NCI-H526 (cell line): ENCODE measurements around the gene TP73.

Experiments used
- DNase-seq, 2 experiments: peaks; one replicate each; lab custom pipeline; 2025; lab: John Stamatoyannopoulos, UW

The TP73 gene

DNA sequence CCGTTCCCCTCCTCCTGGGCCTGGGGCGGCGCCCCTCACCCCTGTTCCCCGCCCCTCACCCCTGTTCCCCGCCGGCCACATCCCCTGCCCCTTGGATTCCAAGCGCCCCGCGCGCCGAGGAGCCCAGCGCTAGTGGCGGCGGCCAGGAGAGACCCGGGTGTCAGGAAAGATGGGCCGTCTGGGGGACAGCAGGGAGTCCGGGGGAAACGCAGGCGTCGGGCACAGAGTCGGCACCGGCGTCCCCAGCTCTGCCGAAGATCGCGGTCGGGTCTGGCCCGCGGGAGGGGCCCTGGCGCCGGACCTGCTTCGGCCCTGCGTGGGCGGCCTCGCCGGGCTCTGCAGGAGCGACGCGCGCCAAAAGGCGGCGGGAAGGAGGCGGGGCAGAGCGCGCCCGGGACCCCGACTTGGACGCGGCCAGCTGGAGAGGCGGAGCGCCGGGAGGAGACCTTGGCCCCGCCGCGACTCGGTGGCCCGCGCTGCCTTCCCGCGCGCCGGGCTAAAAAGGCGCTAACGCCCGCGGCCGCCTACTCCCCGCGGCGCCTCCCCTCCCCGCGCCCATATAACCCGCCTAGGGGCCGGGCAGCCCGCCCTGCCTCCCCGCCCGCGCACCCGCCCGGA lies at the start of gene TP73:
TSS of gene TP73 (plus strand) at position 587 of the 618 bp plus-strand sequence. CDS start 29,850 bp downstream, outside the sequence.
- peak in 1 of 2 experiments; percentile 83 for DNase-seq

GRCh38 chr1:3603156-3603555 lies 49.2 kb upstream of the TP73 start:
- DNase-seq = no peak

DNA sequence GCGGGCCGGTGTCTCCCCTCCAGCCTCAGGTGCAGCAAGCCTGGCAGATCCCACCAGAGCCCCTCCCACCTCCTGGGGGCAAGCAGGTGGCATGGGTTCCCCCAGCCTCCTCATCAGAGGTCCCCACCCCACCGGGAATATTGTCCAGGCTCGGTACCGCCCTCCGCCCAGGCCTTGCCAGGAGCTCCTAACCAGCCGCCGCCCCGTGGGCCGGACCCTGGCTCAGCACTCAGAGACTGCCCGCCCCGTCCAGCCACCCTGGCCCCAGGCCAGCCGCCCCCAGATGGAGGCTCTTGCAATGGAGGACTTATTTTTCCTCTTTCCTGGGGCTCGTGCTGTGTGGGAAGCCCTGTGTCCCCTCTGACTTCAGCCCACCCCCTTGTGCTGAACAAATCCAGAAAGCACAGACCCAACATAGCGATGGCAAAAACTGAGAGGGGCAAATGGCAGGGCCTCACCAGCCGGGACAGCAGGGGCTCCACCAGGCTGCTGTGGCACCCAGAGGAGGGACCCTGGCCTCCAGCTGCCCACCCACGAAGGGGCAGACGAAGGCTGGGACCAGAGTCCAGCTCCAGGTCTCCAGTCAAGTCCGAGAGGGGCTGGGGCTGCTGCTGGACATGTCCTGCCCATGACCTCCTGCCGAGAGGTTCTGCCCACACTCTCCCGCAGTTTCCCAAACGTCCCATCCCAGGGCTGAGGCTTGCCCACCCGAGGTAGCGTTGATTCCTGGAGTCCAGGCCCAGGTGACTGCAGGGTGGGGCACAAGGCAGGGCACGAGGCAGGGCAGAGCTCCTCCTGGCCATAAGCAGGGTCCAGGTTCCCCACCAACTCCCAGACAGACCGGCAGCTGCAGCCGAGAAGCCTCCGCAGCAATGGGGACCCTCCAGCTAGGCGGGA lies 48.5 kb upstream of the TP73 start:
- no peak for DNase-seq

- no peak for DNase-seq
Measured at GRCh38 chr1:3604468-3604974, 47.8 kb upstream of the TP73 start.

- no peak for DNase-seq
Measured at GRCh38 chr1:3604997-3605823, 47.1 kb upstream of the TP73 start.

- DNase-seq = no peak
Measured at GRCh38 chr1:3606779-3607702, 45.3 kb upstream of the TP73 start.

- DNase-seq = no peak
Measured at GRCh38 chr1:3607703-3608065, 44.6 kb upstream of the TP73 start.

- no peak for DNase-seq
Measured at GRCh38 chr1:3608154-3608553, 44.2 kb upstream of the TP73 start.

DNA sequence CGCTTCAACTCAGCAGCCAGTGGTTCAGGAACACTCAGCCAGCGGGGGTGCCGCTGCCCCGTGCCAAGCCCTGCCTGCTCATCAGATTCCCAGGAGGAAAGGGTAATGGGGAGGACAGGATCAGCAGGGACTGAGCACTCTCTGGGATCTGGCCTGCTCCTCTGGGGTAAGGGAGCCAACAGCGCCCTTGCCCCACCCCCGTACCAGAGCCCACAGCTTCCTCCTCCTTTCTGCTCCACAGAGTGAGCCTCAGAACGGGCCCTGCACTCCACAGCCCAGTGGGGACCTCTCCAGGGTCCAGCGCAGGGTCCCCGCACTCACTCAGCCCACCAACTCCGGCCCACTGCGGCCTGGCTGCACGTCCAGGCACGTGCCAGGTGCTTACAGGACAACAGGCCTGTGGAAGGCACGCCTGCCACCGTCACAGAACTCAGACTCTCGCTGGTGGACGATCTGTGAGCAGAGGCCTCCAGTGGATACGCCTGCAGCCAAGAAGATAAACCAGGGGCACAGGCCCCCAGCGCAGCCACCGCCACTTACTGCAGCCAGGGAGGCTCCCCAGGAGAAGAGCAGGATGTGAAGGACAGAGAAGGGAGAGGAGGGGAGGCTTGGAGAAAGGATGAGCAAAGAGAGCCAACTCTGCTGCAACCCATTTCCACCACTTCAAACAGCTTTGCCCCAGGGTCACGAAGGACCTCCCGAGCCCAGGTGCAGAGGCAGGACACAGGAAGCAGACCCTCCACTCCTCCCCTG lies 43.1 kb upstream of the TP73 start:
- no peak for DNase-seq

GRCh38 chr1:3609769-3610526 lies 42.4 kb upstream of the TP73 start:
- DNase-seq = no peak

GRCh38 chr1:3610527-3611169 lies 41.7 kb upstream of the TP73 start:
- no peak for DNase-seq

- DNase-seq = peak in 1 of 2 experiments; percentile 84
Measured at GRCh38 chr1:3611170-3612019, 40.9 kb upstream of the TP73 start, which contains the start of gene MEGF6. TSS of gene MEGF6 (minus strand) at chr1:3611508. CDS start at chr1:3611268, 240 bp downstream.

GRCh38 chr1:3612123-3612522 lies 40.2 kb upstream of the TP73 start:
- DNase-seq = no peak

DNA sequence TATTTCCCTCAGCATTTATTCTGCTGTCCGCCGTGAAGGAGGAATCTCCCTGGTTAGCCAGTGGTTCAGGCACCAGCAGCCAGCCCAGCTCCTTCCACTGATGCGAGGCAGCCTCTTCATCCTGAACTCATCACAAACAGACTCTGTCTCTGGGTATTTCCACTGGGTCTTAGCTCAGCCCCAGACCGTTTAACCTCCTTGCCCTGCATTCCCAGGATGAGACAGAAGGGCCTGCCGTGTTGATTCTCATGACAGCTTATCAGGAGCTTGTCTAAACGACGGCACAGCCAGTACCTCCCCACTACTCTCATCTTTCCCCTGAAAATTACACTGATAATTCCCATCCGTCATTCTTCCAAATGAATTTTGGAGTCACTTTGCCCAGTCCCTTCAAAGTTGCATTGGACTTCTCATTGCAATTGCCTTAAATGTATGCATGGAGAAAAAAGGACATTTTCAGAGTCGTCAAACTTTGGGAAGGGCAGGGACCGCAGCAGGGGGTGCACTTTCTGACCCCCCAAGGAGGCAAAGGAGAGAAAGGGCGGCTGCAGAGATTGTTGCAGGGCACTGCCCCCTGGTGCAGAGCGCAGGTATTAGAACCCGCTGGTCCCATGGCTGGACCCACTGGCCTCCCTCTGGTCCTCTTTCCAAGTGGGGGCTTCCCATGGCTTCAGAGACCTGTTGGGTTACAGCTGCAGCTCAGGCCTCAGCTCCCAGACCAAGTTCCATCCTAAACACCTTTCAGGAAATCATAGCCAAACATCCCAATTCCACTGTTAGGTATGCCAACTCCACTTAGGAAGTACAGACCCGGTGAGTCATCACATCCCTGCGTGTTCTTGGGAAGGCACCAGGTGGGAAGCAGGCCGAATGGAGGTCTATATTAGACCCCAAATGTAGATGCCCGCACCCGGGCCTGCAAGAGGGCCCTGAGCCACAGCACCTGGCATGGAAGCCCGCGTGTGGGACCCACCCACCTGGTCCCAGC lies 37.3 kb upstream of the TP73 start:
- peak in 1 of 2 experiments; percentile 22 for DNase-seq

GRCh38 chr1:3616861-3617260 lies 35.5 kb upstream of the TP73 start:
- no peak for DNase-seq

DNA sequence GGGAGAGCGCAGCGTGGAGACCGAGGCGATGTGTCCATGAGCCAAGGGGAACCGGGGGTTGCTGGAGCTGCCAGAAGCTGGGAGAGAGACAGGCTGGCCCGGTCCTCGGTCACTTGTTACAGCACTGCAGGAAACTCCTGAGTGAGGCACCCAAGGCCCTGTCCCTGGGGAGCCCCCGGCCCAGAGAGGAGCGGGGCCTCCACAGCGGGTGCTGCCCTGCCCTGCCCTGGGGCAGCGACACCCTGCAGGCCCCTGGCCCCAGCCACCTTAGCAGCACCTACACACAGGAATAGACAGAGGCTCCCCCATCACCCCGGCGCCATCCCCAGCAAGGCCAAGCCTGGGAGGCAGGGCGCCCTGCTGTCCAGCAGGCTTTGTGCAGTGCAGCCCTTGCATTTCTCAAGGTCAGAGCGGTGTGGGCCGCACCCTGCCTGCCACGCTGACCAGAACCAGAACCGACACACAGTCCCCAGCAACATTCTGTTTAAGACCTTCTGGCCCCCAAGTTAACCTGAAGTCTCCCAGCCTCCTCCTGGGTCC lies 34.4 kb upstream of the TP73 start:
- no peak for DNase-seq

- no peak for DNase-seq
Measured at GRCh38 chr1:3618531-3618880, 33.8 kb upstream of the TP73 start.
